PFSK-1 (cell line): ENCODE data around the gene YRDC.

ENCODE experiments used
- FOXP2 ChIP-seq: optimal IDR thresholded peaks from 2 replicates; pipeline ENCODE3; 2011; ENCODE audit warnings: borderline replicate concordance, control low read depth, inconsistent platforms; ENCODE audit not compliant: insufficient read depth; ENCODE audit errors: extremely low read length, extremely low read depth
- POLR2AphosphoS5 ChIP-seq: IDR thresholded peaks from 2 replicates; pipeline ENCODE4 v1.6.1; 2012; ENCODE audit warnings: low read depth, mild to moderate bottlenecking, control low read depth, low read length, moderate library complexity
- SIN3A ChIP-seq: IDR thresholded peaks from 2 replicates; pipeline ENCODE4 v1.6.1; 2012; ENCODE audit warnings: mild to moderate bottlenecking, low read length, moderate library complexity, borderline replicate concordance; ENCODE audit not compliant: insufficient read depth
- TAF1 ChIP-seq: IDR thresholded peaks from 2 replicates; pipeline ENCODE4 v1.6.1; 2012; ENCODE audit warnings: low read length, control low read depth, borderline replicate concordance; ENCODE audit not compliant: insufficient read depth
- TF ChIP-seq, protein P1 (sequence below), 2 experiments: IDR thresholded peaks; 2 replicates each; pipeline versions ENCODE4 v1.6.1 to v1.8.0; 2011 to 2012; ENCODE audit warnings: low read depth in 2 of 2, low read length in 2 of 2, control low read depth in 1 of 2, inconsistent platforms in 1 of 2, mild to moderate bottlenecking in 1 of 2, moderate library complexity in 1 of 2; ENCODE audit not compliant: insufficient read depth in 1 of 2

YRDC gene

DNA sequence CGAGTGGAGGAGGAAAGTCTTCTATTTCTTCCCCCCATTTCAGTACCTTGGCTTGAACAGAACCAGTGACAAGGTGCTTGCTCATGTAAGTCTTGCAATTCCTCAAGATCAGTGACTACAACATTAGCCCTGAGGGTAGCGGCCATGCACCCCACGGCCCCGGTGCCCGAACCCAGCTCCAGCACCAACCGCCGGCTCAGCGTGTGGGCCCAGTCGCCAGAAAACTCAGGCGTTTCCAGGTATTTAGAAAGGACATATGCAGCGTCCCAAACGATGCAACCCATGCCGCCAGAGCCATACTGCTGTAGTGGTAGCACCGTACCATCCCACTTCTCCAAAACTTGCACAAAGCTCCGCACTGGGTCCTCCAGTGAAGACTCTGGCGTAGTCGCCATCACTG is 25.5 kb downstream of the YRDC start:
- TF ChIP-seq POLR2AphosphoS5 (no peak), SIN3A (no peak), FOXP2 (no peak), TAF1 (no peak)
- TF ChIP-seq, protein P1, sequence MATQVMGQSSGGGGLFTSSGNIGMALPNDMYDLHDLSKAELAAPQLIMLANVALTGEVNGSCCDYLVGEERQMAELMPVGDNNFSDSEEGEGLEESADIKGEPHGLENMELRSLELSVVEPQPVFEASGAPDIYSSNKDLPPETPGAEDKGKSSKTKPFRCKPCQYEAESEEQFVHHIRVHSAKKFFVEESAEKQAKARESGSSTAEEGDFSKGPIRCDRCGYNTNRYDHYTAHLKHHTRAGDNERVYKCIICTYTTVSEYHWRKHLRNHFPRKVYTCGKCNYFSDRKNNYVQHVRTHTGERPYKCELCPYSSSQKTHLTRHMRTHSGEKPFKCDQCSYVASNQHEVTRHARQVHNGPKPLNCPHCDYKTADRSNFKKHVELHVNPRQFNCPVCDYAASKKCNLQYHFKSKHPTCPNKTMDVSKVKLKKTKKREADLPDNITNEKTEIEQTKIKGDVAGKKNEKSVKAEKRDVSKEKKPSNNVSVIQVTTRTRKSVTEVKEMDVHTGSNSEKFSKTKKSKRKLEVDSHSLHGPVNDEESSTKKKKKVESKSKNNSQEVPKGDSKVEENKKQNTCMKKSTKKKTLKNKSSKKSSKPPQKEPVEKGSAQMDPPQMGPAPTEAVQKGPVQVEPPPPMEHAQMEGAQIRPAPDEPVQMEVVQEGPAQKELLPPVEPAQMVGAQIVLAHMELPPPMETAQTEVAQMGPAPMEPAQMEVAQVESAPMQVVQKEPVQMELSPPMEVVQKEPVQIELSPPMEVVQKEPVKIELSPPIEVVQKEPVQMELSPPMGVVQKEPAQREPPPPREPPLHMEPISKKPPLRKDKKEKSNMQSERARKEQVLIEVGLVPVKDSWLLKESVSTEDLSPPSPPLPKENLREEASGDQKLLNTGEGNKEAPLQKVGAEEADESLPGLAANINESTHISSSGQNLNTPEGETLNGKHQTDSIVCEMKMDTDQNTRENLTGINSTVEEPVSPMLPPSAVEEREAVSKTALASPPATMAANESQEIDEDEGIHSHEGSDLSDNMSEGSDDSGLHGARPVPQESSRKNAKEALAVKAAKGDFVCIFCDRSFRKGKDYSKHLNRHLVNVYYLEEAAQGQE (IDR thresholded peaks at IDR 0.05; ENCODE audit: insufficient read depth in 1 of 2, low read depth in 2 of 2, low read length in 2 of 2) = no peak

DNA sequence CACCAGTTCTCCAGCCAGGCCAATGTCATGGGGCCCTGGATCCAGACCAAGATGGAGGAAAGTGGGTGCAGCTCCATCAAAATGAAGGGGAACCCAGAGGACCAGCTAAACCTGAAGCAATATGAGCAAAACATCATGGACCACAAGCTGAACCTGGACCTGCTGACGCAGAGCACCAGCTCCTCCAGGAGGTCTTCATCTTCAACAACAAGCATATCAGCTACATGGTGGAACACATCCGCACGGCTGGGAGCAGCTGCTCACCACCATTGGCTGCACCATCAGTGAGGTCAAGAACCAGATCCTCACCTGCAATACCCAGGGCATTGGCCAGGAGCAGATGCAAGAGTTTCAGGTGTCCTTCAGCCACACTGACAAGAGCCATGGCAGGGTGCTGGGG is 29.4 kb downstream of the YRDC start:
- TF ChIP-seq, protein P1 (IDR thresholded peaks at IDR 0.05; ENCODE audit: insufficient read depth in 1 of 2, low read depth in 2 of 2, low read length in 2 of 2) = no peak

DNA sequence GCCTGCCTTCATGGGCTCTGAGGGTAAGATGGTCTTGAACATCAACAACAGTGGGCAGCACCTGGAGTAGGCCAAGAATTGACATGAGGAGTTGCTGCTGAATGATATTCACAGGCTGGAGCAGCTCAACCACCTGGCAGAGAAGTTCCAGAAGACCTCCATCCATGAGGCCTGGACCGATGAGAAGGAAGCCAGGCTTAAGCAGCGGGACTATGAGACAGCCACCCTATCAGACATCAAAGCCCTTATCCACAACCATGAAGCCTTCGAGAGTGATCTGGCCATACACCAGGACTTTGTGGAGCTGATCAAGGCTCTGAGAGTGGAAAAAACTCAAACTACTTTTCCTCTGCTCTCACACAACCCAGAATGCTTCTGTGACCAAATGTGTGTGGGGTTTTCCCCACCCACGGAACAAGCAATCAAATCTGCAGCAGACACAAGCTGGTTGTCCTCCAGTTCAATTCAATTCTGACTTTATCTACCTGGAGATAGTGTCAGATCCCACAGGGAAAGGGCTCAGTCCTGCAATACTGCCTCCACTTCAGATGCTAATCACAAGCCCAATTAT is 31.0 kb downstream of the YRDC start:
- no peak for TF ChIP-seq POLR2AphosphoS5
- no peak for TF ChIP-seq TAF1
- TF ChIP-seq SIN3A = no peak
- no peak for TF ChIP-seq FOXP2
- TF ChIP-seq, protein P1 (IDR thresholded peaks at IDR 0.05; ENCODE audit: insufficient read depth in 1 of 2, low read depth in 2 of 2, low read length in 2 of 2) = no peak

DNA sequence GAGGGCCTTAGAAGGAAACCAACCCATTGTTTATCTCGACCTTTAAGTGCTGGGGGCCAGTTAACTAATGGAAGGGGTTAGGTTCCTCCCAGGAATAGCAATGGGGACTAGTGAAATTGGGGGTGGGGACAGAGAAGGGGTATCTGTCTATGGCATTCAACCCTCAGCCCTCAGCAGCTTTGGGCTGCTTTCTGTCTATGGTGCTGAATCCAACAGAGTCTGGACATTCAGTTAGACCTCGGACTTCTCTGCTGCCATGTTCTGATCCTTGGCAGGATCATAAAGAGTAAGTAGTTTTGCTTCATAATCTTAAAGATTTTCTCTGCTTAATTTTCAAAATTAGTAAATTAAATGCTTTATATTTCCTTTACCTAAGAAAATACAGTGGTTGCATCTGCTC is 40.5 kb downstream of the YRDC start:
- TF ChIP-seq POLR2AphosphoS5 = no peak
- TF ChIP-seq, protein P1 (IDR thresholded peaks at IDR 0.05; ENCODE audit: insufficient read depth in 1 of 2, low read depth in 2 of 2, low read length in 2 of 2) = peak in 1 of 2 experiments; percentile 81; a peak in 2 of 4 replicates

DNA sequence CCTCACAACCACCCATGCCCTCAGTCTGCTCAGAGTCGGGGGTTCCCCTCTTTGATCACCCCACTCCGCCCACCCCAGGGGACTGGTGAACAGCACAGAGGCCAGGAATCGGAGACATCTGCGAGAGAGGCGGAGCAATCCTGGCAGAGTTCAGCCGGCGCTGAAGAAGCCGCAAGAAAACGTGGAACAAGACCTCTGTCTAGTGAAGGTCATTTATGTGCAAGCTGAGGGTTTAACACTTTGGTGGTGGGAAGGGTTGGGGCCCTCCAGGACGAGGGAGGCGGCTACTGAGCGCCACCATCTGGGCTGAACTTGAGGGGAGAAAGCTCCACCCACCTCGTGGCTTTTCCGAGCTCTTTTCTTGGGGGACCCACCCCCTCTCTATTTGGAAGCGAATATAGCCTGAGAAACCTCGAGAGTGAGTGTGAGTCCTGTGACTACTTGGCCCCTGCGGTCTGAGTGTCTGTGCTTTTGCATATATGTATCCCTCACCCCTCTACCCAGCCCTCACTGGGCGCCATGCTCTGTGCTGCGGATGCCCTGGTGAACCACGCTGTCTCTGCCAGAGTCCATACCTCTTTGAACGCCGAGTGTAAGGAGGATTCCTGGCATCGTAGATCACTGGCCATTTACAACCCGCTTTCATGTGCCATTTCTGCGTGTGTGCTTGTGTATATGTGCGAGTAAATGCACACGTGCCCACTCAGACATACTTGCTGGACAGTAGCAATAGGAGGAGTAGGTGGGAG is 41.9 kb downstream of the YRDC start:
- TF ChIP-seq POLR2AphosphoS5 = no peak
- TF ChIP-seq FOXP2 = no peak
- no peak for TF ChIP-seq SIN3A
- TF ChIP-seq, protein P1 (IDR thresholded peaks at IDR 0.05; ENCODE audit: insufficient read depth in 1 of 2, low read depth in 2 of 2, low read length in 2 of 2) = no peak
- no peak for TF ChIP-seq TAF1
